HG02870 (cell line): ENCODE results near the gene CCDC183.

Experiments used
- ATAC-seq: cut with Tn5 transposase; IDR thresholded peaks from one replicate; pipeline ENCODE4 v1.9.1; 2021; ENCODE audit warnings: mild to moderate bottlenecking, moderate library complexity; ENCODE audit not compliant: unreplicated experiment

The CCDC183 gene

GRCh38 chr9:136847826-136848392 is 51.8 kb downstream of the CCDC183 start:
- ATAC-seq: no peak

DNA sequence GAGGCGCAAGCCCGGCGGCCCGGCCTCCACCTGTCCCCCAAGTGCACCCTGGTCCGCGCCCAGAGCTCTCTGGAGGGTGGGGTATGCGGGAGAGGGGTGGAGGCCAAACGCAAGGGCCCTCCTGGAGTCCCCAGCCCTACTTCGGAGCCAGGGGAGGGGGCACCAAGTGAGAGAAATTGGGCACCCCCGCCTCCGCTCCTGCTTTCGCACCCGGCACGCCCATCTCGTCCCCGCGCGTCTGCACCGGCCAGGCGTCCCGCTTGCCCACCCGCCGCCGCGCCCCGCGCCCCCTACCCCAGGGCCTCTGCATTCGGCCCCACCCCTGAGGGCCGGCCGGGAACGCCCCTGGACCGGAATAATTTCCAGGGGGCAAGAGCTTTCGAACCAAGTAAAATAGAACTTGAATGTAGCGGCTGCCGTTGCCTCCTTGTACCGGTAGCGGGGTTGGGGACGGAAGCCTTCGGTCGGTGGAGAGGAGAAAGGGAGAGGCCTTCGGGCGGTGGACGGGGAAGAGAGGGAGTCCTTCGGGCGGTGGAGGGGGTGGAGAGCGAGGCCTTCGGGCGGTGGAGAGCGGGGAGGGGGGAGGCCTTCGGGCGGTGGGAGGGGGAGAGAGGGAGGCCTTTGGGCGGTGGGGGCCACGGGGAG is 52.4 kb downstream of the CCDC183 start:
- no peak for ATAC-seq

- peak; percentile 75 for ATAC-seq
Observed at GRCh38 chr9:136849038-136849959, 53.2 kb downstream of the CCDC183 start, which contains the start of gene PHPT1. Gene PHPT1, plus strand, starts transcription at chr9:136849409. Its CDS starts 22 bp downstream, at chr9:136849431.

DNA sequence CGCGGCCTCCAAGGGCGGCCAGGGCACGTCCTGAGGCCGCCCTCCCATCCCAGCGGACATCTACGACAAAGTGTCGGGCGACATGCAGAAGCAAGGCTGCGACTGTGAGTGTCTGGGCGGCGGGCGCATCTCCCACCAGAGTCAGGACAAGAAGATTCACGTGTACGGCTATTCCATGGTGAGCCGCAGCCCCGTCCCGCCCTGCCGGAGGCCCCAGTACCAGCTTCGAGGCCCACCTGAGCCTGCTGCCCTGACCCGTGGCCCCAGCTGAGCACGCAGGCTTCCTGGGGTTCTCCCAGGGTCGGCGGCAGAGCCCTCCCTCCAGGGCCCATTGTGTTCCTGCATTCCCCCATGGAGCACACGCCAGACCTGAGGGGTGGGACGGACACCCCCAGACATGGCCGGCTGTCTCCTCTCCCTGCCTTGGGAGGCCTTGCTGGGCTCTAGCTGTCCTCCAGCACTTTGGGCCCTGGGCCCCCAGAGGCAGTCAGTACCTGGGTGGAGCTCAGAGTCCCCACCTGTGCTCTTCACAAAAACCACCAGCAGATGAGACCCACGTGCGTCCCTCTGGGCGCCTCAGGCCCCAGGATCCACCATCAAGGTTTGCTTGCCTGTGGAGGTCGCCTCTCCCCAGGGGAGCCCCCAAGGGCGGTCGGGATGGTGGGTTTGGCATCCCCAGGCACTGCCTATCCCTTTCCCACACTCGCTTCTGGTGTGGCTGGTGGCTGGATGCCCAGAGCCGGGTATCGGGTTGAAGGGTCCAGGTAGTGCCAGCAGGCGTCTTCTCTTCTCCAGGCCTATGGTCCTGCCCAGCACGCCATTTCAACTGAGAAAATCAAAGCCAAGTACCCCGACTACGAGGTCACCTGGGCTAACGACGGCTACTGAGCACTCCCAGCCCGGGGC is 54.1 kb downstream of the CCDC183 start:
- ATAC-seq: no peak

GRCh38 chr9:136850866-136851775 is 55.0 kb downstream of the CCDC183 start:
- no peak for ATAC-seq

- no peak for ATAC-seq
Observed at GRCh38 chr9:136851941-136852663, 56.0 kb downstream of the CCDC183 start, which contains the start of gene MAMDC4. Gene MAMDC4, plus strand, starts transcription at chr9:136852346. Its CDS starts 71 bp downstream, at chr9:136852417.

- no peak for ATAC-seq
Observed at GRCh38 chr9:136852664-136853595, 56.8 kb downstream of the CCDC183 start.

GRCh38 chr9:136853596-136854112 is 57.5 kb downstream of the CCDC183 start:
- ATAC-seq: no peak

DNA sequence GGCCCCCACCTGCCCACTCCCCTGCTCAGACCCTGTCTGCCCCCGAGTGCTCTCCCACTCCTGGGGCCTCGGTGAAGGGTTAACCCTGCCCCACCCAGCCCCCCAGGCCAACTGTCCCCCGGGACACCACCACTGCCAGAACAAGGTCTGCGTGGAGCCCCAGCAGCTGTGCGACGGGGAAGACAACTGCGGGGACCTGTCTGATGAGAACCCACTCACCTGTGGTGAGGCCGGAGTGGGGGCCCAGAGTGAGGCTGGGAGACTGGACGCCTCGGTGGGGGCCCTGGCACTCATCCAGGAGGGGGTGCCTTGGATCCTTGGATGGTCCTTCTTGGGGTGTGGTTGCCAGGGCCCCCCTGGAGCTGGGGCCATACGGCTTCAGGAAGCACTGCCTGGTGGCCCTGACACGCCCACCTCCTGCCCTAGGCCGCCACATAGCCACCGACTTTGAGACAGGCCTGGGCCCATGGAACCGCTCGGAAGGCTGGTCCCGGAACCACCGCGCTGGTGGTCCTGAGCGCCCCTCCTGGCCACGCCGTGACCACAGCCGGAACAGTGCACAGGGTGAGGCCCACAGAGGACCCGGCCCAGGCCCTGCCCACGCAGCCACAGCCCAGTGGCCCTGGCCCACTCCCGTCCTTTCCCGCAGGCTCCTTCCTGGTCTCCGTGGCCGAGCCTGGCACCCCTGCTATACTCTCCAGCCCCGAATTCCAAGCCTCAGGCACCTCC is 58.1 kb downstream of the CCDC183 start:
- ATAC-seq: no peak

GRCh38 chr9:136854842-136855460 is 58.8 kb downstream of the CCDC183 start:
- ATAC-seq: no peak

DNA sequence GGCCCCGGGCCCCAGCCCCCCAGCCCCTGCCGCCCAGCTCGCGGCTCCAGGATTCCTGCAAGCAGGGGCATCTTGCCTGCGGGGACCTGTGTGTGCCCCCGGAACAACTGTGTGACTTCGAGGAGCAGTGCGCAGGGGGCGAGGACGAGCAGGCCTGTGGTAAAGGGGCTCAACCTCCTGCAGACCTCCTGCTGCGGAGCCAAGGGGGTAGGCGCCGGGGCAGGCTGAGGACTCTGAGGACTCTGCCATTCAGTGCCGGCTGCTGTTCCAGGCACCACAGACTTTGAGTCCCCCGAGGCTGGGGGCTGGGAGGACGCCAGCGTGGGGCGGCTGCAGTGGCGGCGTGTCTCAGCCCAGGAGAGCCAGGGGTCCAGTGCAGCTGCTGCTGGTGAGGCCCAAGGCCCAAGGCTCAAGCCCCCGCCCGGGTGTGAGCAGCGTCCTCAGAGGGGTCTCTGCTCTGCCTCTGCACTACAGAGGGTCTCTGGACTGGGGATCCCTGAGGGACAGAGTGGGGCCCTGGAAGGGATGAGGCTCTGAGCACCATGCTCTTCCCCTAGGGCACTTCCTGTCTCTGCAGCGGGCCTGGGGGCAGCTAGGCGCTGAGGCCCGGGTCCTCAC is 59.4 kb downstream of the CCDC183 start:
- ATAC-seq: no peak

DNA sequence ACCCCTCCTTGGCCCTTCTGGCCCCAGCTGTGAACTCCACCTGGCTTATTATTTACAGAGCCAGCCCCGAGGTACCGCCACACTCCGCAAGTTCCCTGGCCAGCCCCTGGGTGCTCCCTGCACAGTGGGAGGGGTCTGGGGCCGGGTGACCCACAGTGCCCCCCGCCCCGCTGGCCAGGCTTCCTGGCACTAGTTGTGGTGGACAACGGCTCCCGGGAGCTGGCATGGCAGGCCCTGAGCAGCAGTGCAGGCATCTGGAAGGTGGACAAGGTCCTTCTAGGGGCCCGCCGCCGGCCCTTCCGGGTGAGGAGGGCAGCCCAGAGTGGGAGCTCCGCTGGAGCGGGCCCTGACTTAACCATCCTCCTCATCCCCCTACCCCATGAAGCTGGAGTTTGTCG is 59.9 kb downstream of the CCDC183 start:
- no peak for ATAC-seq

GRCh38 chr9:136856541-136857141 is 60.5 kb downstream of the CCDC183 start:
- no peak for ATAC-seq

DNA sequence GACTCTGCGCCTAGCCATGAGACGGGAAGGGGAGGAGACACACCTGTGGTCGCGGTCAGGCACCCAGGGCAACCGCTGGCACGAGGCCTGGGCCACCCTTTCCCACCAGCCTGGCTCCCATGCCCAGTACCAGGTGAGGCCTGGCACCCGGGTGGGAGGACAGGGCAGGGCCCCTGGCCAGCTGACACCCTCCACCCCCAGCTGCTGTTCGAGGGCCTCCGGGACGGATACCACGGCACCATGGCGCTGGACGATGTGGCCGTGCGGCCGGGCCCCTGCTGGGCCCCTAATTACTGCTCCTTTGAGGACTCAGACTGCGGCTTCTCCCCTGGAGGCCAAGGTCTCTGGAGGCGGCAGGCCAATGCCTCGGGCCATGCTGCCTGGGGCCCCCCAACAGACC is 61.0 kb downstream of the CCDC183 start:
- ATAC-seq: no peak
